Cardiac fibroblast (primary cell): ENCODE measurements around the gene NOTCH2.

Source experiments
- DNase-seq, 2 donors: peaks; one replicate each; pipeline versions ENCODE4 v3.0.0 to v3.0.0-alpha.2; 2010; ENCODE audit warnings: low read depth in 2 of 2
- H3K4me3 ChIP-seq, 2 donors: replicated peaks in 1 of 2; 1 replicate in 1 of 2; 2 replicates in 1 of 2; pipeline ENCODE4 v1.5.1; 2011; ENCODE audit warnings: low read depth in 2 of 2, low read length in 2 of 2, mild to moderate bottlenecking in 2 of 2, moderate library complexity in 1 of 2
- CTCF ChIP-seq: IDR thresholded peaks from one replicate; pipeline ENCODE4 v1.5.1; 2011; ENCODE audit warnings: low read depth, mild to moderate bottlenecking, low read length, inconsistent platforms

Gene NOTCH2

DNA sequence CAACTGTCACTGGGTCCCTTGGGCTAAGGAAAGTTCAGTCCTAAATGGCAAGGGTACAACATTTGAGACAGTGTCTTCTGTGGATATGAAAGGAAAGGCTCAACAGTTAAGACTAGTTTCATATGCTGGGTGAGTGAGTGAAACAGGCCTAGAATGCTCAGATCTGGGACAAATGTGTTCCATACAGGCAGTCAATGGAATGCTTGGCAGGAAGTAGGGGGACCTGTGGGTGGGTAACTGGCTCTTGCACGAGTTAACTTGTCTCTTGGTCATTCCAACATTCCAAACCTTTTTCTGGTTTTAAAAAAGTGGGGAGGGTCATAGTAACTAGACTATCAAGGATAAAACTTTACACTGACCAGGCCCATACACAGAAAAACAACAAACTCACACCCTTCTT is 155.4 kb downstream of the NOTCH2 start:
- DNase-seq: no peak
- no peak overlapping the region for H3K4me3 ChIP-seq
- TF ChIP-seq CTCF: no peak

GRCh38 chr1:119912963-119913362 is 156.5 kb downstream of the NOTCH2 start:
- no peak for DNase-seq
- no peak overlapping the region for H3K4me3 ChIP-seq
- TF ChIP-seq CTCF: no peak

DNA sequence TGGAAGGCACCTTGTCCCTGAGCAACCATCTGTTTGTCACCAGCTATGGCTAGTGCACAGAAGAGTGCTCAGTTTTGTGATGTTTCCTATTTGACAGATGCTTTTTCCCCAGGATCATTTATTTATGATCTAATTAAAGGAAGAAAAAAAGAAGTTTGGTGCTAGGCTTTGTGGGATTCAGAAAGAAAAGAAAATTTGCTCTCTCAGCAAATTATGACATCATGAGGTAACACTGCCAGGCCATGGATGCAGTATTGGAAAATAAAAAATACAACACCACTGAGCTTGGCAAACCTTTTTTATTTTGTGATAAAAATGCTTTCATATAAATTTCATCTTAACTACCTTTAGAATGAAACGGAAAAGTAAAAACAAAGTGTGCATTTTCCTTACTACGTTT is 157.7 kb downstream of the NOTCH2 start:
- no peak overlapping the region for H3K4me3 ChIP-seq
- no peak for DNase-seq
- no peak for TF ChIP-seq CTCF

GRCh38 chr1:119910618-119911017 is 158.8 kb downstream of the NOTCH2 start:
- DNase-seq: no peak
- H3K4me3 ChIP-seq: no peak overlapping the region
- no peak for TF ChIP-seq CTCF

GRCh38 chr1:119909890-119910596 is 159.4 kb downstream of the NOTCH2 start:
- no peak overlapping the region for H3K4me3 ChIP-seq
- no peak for TF ChIP-seq CTCF
- no peak for DNase-seq

- DNase-seq: no peak
- no peak for TF ChIP-seq CTCF
- H3K4me3 ChIP-seq: no peak overlapping the region
These were observed 160.8 kb downstream of the NOTCH2 start for GRCh38 chr1:119908661-119909060.

GRCh38 chr1:119906927-119907652 is 162.4 kb downstream of the NOTCH2 start:
- no peak for TF ChIP-seq CTCF
- H3K4me3 ChIP-seq: no peak overlapping the region
- DNase-seq: no peak
